OCI-LY1 (cell line): ENCODE results near the gene DCAF5.

Source experiments
- EZH2 ChIP-seq: fragments of 200-600 bp; sonication (generic), shearing (Covaris generic); IDR thresholded peaks from 2 replicates; pipeline ENCODE4 v1.8.0; 2017; ENCODE audit warnings: borderline replicate concordance, mixed run types, mild to moderate bottlenecking, antibody characterized with exemption, low read length, moderate library complexity, mixed read lengths
- TF ChIP-seq, protein P1 (sequence below): fragments of 200-600 bp; sonication (generic), shearing (Covaris generic); IDR thresholded peaks from 2 replicates; pipeline ENCODE4 v1.5.1; 2017; ENCODE audit warnings: mild to moderate bottlenecking, antibody characterized with exemption, low read length, moderate library complexity, mixed read lengths

DNA sequence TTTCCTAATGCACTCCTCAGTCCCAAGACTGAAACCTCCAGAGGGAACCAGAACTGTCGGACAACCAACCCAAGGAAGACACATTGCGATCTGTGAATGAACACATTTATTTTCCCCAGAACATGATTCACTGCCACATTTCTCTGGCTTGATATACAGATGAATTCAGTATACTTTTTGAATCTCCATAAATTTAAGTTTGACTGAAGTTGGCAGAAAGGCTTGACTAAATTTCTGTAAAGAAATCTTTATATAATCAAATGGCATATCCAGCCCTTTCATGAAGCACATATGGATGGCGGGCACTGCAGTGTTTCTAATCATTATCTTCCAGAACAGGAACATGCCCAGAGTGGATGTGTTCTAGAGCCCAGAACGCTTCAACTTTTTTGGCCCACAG lies 56.7 kb downstream of the DCAF5 start:
- TF ChIP-seq, protein P1, sequence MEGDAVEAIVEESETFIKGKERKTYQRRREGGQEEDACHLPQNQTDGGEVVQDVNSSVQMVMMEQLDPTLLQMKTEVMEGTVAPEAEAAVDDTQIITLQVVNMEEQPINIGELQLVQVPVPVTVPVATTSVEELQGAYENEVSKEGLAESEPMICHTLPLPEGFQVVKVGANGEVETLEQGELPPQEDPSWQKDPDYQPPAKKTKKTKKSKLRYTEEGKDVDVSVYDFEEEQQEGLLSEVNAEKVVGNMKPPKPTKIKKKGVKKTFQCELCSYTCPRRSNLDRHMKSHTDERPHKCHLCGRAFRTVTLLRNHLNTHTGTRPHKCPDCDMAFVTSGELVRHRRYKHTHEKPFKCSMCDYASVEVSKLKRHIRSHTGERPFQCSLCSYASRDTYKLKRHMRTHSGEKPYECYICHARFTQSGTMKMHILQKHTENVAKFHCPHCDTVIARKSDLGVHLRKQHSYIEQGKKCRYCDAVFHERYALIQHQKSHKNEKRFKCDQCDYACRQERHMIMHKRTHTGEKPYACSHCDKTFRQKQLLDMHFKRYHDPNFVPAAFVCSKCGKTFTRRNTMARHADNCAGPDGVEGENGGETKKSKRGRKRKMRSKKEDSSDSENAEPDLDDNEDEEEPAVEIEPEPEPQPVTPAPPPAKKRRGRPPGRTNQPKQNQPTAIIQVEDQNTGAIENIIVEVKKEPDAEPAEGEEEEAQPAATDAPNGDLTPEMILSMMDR = no peak
- no peak for TF ChIP-seq EZH2
